Motor neuron (in vitro differentiated cells): Measurements from ENCODE around the gene SETBP1. TPM values are rescaled to one million over a fixed set of nuclear protein-coding genes. Genes with fewer than 3 reads are reported as not detected.
A peak's percentile ranks its signal among the peaks of the same experiment; 100 is the strongest.

ENCODE experiments used
- ATAC-seq, 8 experiments: fragments of 200-7000 bp; cut with Tn5 transposase; replicated peaks in 6 of 8; 2 replicates each; pipeline ENCODE4 v1.8.0; 2021; ENCODE audit warnings: mild to moderate bottlenecking in 8 of 8, moderate library complexity in 8 of 8
- H3K27ac ChIP-seq, 2 donors: fragments of 250-450 bp; sonication (Bioruptor Pico); 2 replicates each; pipeline ENCODE4 v1.9.0; 2021; ENCODE audit warnings: antibody characterized with exemption in 2 of 2, mild to moderate bottlenecking in 2 of 2, moderate library complexity in 1 of 2
- H3K4me1 ChIP-seq, 2 donors: fragments of 250-450 bp; sonication (Bioruptor Pico); replicated peaks in 1 of 2; 2 replicates each; pipeline ENCODE4 v1.6.1; 2021; ENCODE audit warnings: antibody characterized with exemption in 2 of 2, mild to moderate bottlenecking in 2 of 2, moderate library complexity in 1 of 2
- H3K4me3 ChIP-seq, 5 donors: fragments of 250-450 bp; sonication (Bioruptor Pico); 2 replicates each; pipeline ENCODE4 v1.9.0; 2021; ENCODE audit warnings: antibody characterized with exemption in 5 of 5, mild to moderate bottlenecking in 5 of 5, moderate library complexity in 4 of 5
- WGBS, 10 experiments: fragments of 450-650 bp; shearing (Covaris generic); methylation state at CpG; one replicate each; pipeline ENCODE4 v1.0.0; 2022; 5-methylcytosine and 5-hydroxymethylcytosine counted together
- in situ Hi-C, 9 experiments: fragments of 400-800 bp; cut with MboI; loops; one replicate each; pipeline ENCODE4 v1.15.0; 2021; ENCODE audit warnings: low sequenced_read_pairs in 9 of 9, low pct_unique_long_range_greater_than_20kb in 2 of 9; ENCODE audit not compliant: unreplicated experiment in 9 of 9
- total RNA-seq, 8 experiments: library from RNA; unstranded; fragments of 300-600 nt; gene quantifications; 2 replicates each; pipeline versions ENCODE4 v1.2.3 to v1.2.4, GENCODE V29; 2022

The SETBP1 gene
- total RNA-seq, 8 experiments from 2014 or later = 1.3 to 37.0 (median 27.5) TPM

- H3K4me1 ChIP-seq = peaks cover 13 to 28% of the 10 kb centered on the region in 2 donors
- WGBS, 10 experiments = 0 to 66% (median 10%) methylated on average over 1 to 9 of the region's 12 CpGs
- H3K4me3 ChIP-seq = peak overlapping the region; percentile 83 to 88 (median 84)
- in situ Hi-C loops = loop anchor here in 2 of 9 experiments (25.0 kb wide), 4 partner anchors 130 to 705 kb away; no protein-coding TSS in a partner anchor
- peak in 1 of 8 experiments; percentile 5 for ATAC-seq
- H3K27ac ChIP-seq = peak overlapping the region in 1 of 2 donors; percentile 13
Measured at GRCh38 chr18:44682201-44682870, 1.6 kb downstream of the SETBP1 start.

GRCh38 chr18:44682871-44683221 lies 2.2 kb downstream of the SETBP1 start:
- peak overlapping the region in 1 of 2 donors; percentile 13 for H3K27ac ChIP-seq
- peak overlapping the region; percentile 83 to 88 (median 84) for H3K4me3 ChIP-seq
- peak in 1 of 8 experiments; percentile 7 for ATAC-seq
- in situ Hi-C loops = loop anchor here in 2 of 9 experiments (25.0 kb wide), 4 partner anchors 129 to 704 kb away; no protein-coding TSS in a partner anchor
- 0 to 96% (median 0%) methylated on average over 1 to 4 of the region's 4 CpGs; no CpG with 5 or more reads in 3 of the 10 experiments for WGBS, 10 experiments
- peaks cover 13 to 28% of the 10 kb centered on the region in 2 donors for H3K4me1 ChIP-seq

DNA sequence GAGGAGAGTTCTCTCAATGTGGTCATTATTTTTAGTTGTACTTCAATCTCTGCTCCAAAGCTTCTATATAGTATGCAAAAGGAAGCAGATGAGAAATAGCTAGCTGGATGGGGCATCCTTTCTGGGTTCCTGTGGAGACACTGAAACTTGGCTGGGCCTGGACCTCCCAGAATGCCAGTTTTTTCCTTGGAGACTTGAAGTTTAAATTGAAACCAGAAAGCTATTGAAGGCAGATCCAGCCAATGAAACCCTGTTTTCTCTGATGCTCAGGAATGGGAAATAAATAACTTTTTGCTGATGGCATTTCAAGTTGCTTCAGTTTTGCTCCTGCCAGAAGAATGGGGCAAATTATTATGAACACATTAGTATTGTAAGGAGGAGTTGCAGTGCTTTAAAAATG lies 2.9 kb downstream of the SETBP1 start:
- Histone ChIP-seq H3K4me1 (peaks cover 13 to 28% of the 10 kb centered on the region in 2 donors), H3K27ac (no peak overlapping the region), H3K4me3 (peak overlapping the region in 4 of 5 donors; percentile 83 to 88 (median 86))
- in situ Hi-C loops = loop anchor here in 2 of 9 experiments (25.0 kb wide), 4 partner anchors 129 to 704 kb away; no protein-coding TSS in a partner anchor
- ATAC-seq = no peak

DNA sequence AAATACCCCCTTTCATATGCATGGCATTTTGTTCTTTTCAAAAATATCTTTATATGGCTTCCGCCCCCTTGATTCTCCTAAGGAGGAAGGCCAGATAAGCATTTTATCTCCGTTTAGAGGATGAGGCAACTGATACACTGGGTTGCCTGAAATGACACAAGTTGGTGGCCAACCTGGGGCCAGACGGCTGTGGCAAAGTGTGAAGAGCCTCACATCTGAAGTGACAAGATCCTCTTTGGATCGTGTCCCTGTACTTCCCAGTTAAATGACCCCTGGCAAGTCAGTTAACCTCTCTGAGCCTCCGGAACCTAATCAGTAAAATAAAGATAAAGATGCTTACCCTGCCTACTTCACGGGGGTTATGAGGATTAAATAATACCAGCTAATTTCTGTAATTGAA lies 4.6 kb downstream of the SETBP1 start:
- Histone ChIP-seq H3K4me1 (peaks cover 16 to 34% of the 10 kb centered on the region in 2 donors), H3K4me3 (no peak overlapping the region), H3K27ac (no peak overlapping the region)
- no peak for ATAC-seq
- 60 to 100% (median 83%) methylated on average over 1 to 5 of the region's 6 CpGs; no CpG with 5 or more reads in 1 of the 10 experiments for WGBS, 10 experiments
- in situ Hi-C loops = loop anchor here in 2 of 9 experiments (25.0 kb wide), 4 partner anchors 127 to 702 kb away; no protein-coding TSS in a partner anchor

- WGBS, 10 experiments = 80 to 100% methylated on average over 1 of the region's 1 CpG; no CpG with 5 or more reads in 8 of the 10 experiments
- in situ Hi-C loops = loop anchor here in 2 of 9 experiments (25.0 kb wide), 4 partner anchors 126 to 701 kb away; no protein-coding TSS in a partner anchor
- Histone ChIP-seq H3K4me1 (peaks cover 16 to 34% of the 10 kb centered on the region in 2 donors), H3K4me3 (no peak overlapping the region), H3K27ac (no peak overlapping the region)
- no peak for ATAC-seq
Measured at GRCh38 chr18:44686156-44686555, 5.5 kb downstream of the SETBP1 start.

DNA sequence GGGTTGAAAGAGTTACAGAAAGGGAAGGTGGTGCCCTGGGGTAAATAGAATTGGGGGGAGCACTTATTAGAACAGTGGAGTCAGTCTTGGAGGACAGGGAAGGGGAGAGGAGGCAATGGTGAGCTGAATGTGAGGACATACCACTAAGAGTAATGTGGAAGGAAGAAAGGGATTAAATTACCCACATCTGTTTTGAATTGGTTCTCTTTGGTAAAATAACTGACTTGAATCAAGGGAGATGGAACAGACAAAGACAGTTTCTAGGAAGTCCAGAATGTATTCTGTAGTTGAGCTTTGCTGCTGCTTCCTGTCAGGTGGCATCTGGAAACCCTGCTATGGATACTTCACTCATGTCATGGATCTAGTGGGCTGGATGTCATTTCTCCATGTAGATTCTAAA lies 6.7 kb downstream of the SETBP1 start:
- Histone ChIP-seq H3K4me1 (peaks cover 20 to 34% of the 10 kb centered on the region in 2 donors), H3K4me3 (no peak overlapping the region), H3K27ac (no peak overlapping the region)
- ATAC-seq = no peak
- in situ Hi-C loops = loop anchor here in 2 of 9 experiments (25.0 kb wide), 4 partner anchors 125 to 700 kb away; no protein-coding TSS in a partner anchor

GRCh38 chr18:44689736-44690135 lies 9.0 kb downstream of the SETBP1 start:
- WGBS, 10 experiments = 61 to 100% (median 84%) methylated on average over 1 to 3 of the region's 3 CpGs; no CpG with 5 or more reads in 2 of the 10 experiments
- no peak overlapping the region for H3K27ac ChIP-seq
- ATAC-seq = peak in 1 of 8 experiments; percentile 34
- in situ Hi-C loops = loop anchor here in 2 of 9 experiments (25.0 kb wide), 4 partner anchors 123 to 698 kb away; no protein-coding TSS in a partner anchor
- no peak overlapping the region for H3K4me3 ChIP-seq
- H3K4me1 ChIP-seq = peaks cover 7 to 18% of the 10 kb centered on the region in 2 donors

GRCh38 chr18:44691148-44691925 lies 10.6 kb downstream of the SETBP1 start:
- Histone ChIP-seq H3K4me1 (peaks cover 7 to 8% of the 10 kb centered on the region in 2 donors), H3K27ac (no peak overlapping the region), H3K4me3 (no peak overlapping the region)
- 0 to 100% (median 60%) methylated on average over 1 to 3 of the region's 4 CpGs; no CpG with 5 or more reads in 1 of the 10 experiments for WGBS, 10 experiments
- ATAC-seq = no peak
- in situ Hi-C loops = loop anchor here in 2 of 9 experiments (25.0 kb wide), 4 partner anchors 121 to 696 kb away; no protein-coding TSS in a partner anchor

GRCh38 chr18:44693030-44693784 lies 12.5 kb downstream of the SETBP1 start:
- H3K4me1 ChIP-seq = peaks cover 9 to 12% of the 10 kb centered on the region in 2 donors
- in situ Hi-C loops = loop anchor here in 2 of 9 experiments (25.0 kb wide), 4 partner anchors 119 to 694 kb away; no protein-coding TSS in a partner anchor
- peak in 2 of 8 experiments; percentile 21 to 29 for ATAC-seq
- 23 to 100% (median 79%) methylated on average over 1 to 3 of the region's 4 CpGs for WGBS, 10 experiments
- no peak overlapping the region for H3K4me3 ChIP-seq
- no peak overlapping the region for H3K27ac ChIP-seq

DNA sequence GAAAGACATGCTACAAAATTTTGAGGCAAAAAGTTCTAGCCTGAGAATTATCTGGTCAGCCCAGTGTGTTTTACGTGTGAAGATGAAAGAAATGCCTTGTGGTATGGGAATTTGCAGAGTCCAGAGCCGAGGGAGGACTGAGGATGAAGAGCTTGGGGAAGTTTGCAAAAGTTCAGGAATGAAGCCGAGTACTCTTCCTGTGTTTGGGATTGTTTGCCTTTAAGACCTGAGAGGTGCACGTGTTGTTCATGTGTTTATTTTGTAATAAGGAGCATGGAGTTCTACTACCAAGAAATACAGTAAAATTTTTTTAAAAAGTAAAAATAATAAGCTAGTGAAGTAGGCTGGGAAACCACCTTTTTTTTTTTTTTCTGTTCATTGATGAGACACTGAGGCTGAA lies 14.8 kb downstream of the SETBP1 start:
- no peak for ATAC-seq
- 54 to 100% (median 88%) methylated on average over 1 to 3 of the region's 4 CpGs; no CpG with 5 or more reads in 1 of the 10 experiments for WGBS, 10 experiments
- H3K27ac ChIP-seq = no peak overlapping the region
- peaks cover 14 to 20% of the 10 kb centered on the region in 2 donors for H3K4me1 ChIP-seq
- in situ Hi-C loops = loop anchor here in 2 of 9 experiments (25.0 kb wide), 4 partner anchors 117 to 692 kb away; no protein-coding TSS in a partner anchor
- H3K4me3 ChIP-seq = no peak overlapping the region

DNA sequence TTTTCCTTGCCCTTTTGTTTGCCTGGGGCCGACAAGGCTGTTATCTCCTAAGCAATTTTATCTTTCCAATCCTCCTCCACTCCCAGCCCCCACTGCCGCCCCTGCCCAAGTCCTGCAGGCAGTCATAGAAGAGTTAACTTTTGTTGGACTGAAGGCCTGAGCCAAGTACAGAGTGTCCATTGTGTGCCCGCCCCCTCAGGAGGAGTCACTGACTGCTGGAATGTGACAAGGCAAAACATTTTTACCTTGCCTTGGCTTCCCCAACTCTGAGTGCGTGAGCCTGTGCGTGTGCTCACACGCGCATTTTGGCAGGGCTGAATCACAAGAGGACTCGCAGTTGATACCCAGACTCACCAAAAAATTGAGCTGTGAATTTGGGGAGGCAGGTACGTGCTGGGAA lies 16.2 kb downstream of the SETBP1 start:
- ATAC-seq = no peak
- Histone ChIP-seq H3K27ac (no peak overlapping the region), H3K4me1 (peaks cover 24% of the 10 kb centered on the region in 2 donors), H3K4me3 (no peak overlapping the region)
- 41 to 100% (median 63%) methylated on average over 1 to 9 of the region's 9 CpGs; no CpG with 5 or more reads in 2 of the 10 experiments for WGBS, 10 experiments
- in situ Hi-C loops = loop anchor here in 2 of 9 experiments (25.0 kb wide), 4 partner anchors 115 to 690 kb away; no protein-coding TSS in a partner anchor

GRCh38 chr18:44697315-44697714 lies 16.6 kb downstream of the SETBP1 start:
- peaks cover 24% of the 10 kb centered on the region in 2 donors for H3K4me1 ChIP-seq
- in situ Hi-C loops = loop anchor here in 2 of 9 experiments (25.0 kb wide), 4 partner anchors 115 to 690 kb away; no protein-coding TSS in a partner anchor
- ATAC-seq = no peak
- H3K27ac ChIP-seq = no peak overlapping the region
- H3K4me3 ChIP-seq = no peak overlapping the region
- 0 to 67% (median 58%) methylated on average over 1 to 2 of the region's 2 CpGs; no CpG with 5 or more reads in 4 of the 10 experiments for whole genome bisulfite sequencing, 10 experiments
